CD1c-positive myeloid dendritic cell (primary cell): ENCODE data around the gene DPCD.

Source experiments
- DNase-seq: peaks from one replicate; pipeline ENCODE4 v3.0.0-alpha.2; 2016; ENCODE audit errors: extremely low spot score

The DPCD gene

DNA sequence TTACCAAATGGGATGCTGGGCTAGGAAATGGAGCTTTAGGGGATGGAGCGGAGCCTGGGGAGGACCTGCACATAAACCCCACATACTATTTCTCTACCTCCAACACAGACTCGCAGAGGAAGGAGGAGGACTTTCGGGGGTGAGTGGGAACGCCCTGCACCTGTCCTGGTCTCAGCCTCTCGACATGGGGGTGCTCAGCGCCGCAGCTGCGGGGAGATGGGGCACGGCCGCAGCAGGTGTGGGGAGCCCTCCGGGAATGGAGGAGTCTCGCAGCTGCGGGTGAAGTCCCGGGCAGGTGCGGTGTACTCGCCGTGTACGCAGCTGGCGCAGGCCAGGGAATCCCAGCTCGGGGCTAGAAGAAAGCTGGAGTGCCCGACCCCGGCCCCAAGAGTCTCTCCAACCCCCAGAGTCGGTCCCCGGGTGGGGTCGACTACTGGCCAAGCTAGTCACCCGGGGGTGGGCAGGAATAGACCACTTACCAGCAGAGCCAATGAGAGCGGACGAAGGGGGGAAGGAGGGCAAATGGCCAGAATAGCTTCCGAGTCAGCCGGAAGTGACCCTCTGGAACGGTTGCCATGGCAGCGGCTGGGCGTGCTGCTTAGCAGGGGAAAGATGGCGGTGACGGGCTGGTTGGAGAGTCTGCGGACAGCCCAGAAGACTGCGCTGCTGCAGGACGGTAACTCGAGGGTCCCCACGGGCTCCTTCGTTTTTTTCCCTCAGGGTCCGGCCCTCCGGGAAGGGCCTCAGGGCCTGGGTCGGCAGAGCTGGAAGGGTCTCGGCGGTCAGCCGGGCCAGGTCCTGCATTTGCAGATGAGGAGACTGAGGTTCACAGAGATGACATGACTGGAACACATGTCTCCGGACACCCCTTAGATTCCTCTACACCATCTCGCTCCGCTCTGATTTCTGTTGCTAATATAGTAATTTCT, at the start of gene DPCD, which contains the start of gene POLL:
Gene DPCD, plus strand, starts transcription at position 597 of the 929 bp plus-strand sequence. Its CDS starts 16 bp downstream, at position 613.
Gene POLL, minus strand, starts transcription at position 533 of the 929 bp plus-strand sequence. CDS start 897 bp downstream, outside the sequence.
- peak; percentile 96 for DNase-seq

DNA sequence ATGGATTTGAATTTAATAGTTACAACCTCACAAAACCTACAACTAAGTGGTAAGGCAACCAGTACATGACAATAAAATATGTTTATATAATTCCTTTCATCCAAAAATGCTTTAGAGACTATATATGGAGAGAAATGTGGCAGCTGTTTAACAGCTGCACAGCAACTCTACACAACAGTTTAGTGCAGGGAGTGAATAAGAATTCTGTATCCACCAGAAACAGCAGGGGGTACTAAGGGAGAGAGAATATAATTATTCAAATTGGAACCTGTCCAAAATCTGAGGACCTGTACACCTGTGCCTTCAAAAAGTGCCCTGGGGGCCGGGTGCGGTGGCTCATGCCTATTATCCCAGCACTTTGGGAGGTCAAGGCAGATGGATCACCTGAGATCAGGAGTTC, 49.7 kb upstream of the DPCD start:
- DNase-seq: no peak

DNA sequence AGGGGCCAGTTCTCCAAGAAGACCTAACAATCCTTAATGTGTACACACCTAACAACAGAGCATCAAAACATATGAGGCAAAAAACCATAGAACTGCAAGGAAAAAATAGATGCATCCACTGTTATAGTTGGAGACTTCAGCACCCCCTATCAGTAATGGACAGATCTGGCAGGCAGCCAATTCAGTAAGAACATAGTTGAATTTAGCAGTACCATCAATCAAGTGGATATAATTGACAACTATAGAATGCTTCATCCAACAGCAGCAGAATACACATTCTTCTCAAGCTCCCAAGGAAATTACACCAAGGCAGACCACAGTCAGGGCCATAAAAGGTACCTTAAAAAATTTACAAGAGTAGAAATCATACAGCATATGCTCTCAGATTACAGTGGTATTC, 42.2 kb upstream of the DPCD start:
- DNase-seq: no peak

DNA sequence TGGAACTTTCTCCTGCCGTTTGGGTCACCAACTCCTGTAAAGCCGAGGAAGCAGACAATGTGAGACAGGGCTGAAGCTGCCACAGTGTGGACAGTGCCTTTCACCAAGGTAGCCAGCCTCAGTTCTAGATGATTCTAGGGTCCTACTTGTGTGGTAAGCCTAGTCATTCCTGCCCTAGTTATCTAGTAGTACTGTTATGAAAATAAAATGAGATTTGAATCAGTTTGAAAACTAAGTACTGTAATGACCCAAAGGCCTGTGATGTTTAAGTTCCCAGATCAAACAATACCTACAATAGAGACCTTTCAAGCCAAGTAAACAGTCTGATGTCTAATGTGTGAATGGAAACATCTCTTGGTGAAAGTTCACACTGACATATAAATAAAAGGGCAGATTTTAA, 37.2 kb upstream of the DPCD start:
- no peak for DNase-seq

DNA sequence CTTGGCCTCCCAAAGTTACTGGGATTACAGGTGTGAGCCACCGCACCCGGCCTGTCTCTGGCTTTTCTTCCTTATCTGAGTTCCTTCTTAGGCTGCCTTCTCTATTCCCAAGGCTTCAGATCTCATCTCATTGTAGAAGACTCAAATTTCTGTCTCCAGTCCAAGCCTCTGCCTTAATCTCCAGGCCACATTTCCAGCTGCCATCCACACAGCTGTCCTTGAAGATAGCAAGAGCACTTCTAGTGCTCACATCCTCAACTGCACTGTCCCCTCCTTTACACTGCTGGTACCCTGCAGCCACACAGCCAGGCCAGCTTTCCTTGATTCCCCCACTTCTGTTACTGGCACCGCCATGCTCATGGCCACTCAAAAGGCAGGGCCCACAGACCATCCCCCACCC, 35.7 kb upstream of the DPCD start:
- DNase-seq: no peak

DNA sequence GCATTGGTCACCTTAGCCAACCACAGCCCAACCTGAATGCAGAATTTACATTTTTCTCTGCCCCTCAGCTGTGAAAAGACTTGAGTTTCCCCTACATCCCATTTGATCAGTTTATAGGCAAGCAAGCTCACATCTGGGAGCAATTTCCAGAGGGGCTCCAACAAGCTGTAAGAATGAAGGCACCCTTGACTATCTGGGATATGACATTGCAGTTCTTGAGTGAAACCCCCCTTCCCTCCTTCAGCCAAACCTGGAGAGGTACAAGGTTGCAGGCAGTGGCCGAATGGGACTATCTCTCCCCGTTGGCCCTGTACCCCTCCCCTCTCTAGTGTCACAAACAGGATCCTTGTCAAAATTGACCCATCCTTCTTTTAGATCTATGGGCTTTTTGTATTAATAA, 30.6 kb upstream of the DPCD start:
- no peak for DNase-seq

DNA sequence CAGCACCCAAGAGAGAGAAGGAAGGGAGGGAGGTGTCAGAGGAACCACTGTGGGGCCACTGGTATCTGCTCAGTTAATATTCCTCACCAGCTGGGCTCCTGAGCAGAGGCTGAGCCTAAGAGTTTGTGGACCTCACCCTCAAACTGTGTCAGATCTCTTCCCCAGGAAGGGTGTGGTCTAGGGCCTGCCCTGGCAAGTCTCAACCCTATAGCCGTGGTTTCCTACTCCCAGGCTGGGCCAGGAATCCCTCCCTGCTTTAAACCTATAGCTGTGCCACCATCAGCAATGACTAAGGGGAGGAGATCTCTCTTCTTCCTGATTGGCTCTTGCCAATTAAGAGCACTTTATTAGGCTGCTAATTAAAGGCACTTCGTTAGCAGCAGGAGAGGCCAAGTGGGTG, 29.9 kb upstream of the DPCD start:
- no peak for DNase-seq

DNA sequence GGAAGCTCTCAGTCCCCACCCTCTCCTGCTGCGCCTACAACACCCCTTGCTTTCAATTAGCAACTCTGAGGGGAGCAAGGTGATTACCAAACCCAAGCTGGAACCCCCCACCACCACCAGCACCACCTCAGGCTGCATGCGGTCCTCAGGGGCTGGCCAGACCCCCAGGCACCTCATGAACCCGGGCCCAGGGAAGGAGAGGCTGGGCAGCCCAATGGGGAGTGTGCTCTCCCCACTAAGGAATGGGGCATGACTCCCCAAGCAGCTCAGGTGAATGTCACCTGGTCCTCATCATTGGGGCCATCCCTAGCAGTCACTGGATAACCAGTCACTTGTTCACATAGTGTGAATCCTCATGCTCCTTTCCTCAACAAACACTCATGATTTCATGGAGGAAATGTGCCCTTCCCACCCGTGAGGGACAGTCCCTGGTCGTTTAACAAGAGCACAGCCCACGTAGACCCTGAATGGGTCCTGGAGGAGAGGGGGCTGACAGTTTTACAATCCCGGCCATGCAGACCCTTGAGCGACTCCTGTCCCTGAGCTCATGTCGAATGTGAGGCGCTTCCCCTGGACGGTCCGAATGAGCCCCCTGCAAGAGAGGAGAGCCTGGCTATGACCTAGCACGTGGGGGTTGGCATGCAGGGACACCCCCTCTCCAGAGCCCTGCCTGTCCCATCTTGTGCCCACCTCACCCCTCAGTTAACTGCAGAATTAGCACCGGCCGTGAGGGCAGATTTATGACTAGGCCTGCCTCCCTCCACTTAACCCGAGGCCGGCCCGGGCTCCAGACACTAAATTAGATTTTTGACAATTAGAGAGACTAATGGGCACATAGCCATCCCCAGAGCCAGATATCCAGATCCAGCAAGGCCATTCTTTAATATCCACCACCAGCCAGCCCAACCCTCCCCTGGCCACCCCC, 29.2 kb upstream of the DPCD start:
- no peak for DNase-seq

DNA sequence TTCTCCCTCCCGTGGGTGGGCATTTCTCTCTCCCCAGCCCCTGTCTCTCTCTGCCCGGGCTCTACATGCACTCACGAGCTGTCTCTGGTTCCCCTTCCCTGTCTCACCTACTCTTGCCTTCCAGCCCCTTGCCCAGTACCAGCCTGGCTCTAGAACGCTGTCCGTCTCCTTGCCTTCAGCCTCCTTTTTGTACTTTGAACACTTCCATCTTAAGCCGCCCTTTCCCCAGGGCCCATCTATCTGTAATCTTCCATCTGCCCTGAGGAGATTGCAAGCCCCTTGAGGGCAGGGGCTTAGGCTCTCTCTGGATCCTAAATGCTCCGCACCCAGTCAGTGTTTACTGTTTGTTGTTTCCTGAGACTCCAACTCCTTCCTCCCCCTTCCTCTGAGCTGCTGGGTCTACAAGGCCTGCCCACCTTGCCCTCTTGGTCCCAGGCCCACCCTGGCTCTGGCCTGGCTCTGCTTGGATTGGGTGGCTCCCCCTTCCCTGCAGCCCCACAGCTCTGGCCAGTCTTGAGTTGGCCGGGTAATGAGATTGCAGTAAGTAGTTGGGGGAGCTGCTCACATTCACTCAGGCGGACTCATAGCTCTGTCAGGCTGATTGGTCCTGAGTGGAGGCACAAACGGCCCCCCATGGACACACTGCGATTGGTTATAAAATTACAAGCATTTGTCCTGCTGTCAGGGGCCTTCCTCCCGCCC, 28.4 kb upstream of the DPCD start:
- no peak for DNase-seq

DNA sequence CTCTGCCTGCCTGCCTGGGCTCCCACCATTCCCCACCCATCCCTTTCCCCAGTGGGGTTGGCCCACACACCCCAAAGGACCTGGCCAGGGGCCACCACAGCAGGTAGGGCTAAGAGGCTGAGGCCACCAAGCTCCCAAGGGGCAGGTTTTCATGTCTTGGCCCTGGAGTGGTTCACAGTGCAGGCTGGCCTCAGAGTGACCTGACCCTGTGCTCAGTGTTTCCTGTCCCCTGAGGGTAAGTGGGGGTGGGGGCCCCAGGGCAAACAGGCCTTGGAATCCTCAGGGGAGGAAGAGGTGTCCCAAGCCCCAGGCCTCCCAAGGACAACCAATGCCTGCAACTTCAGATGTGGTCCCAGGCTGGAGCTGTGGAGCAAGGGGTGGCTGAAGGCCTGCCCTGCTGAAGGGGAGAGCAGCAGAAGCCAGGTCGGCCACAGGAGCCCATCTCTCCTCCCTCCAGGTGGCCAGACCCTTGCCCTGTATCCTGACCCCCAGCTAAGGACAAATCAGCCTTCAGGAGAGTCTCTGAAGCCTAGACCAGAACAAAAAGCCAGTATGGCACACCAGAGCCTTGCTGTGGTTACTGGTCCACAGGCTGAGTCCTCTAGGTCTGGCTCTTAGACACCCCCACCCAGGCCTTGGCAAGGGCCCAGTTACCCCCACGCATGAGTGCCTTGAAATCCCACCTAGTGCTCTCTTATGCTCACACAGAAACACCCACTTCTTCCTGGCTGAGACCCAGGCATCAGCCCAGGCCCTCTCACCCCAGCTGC, 27.6 kb upstream of the DPCD start:
- no peak for DNase-seq

DNA sequence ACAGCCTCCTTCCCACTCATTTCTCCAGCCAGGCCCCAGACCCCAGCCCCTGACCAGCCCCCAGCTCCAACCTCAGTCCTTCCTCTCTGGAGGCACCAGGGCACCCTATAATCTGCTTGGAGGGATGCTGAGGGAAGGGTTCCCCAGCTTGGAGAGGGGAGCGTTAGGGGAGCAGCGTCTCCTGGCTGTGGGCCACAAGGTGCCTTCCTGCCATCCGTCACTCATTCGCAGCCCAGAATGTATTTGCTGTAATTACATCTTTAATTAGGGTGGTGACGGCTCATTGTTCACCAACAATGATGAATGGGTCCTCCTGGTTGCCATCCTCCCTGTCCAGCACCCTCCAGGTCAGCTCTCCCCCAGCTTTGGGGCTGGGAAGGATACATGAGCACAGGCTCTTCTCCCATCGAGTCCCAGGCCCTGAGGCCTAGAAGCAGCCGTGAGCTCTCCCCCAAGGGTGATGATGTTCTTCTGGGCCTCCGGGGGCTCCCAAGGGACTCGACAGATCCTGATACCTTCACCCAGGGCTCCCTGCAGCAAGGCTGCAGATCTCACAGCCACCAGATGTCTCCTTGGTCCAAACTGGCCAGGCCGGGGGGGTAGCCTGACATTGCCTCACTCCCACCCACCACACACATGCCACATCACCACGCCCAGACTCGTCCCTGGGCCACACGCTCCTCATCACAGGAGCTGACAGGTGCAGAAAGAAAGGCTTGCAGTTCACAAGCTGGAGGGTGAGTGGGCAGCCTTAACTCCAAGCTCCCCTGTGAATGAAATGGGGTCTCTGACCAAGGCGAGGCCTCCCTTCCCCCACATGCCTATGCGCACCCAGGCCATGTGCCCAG, 26.8 kb upstream of the DPCD start:
- no peak for DNase-seq

DNA sequence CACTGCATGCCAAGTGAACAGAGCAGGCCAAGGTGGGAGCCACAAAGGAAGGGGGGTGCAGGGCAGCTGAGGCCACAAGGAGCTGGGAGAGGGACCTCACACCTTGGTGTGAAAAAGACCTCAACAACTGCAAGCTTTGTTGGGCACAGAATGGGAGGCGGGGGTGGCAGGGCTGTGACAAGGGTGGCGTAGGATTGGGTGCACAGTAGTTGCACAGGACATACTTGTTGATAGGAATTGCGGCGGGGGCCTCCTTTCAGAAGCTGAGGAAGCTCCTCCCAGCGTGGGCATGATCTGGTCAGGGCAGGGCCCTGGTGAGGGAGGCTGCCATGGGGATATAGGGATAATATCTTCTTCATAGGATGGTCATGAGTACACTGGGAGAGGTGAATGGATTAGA, 25.9 kb upstream of the DPCD start:
- DNase-seq: no peak

DNA sequence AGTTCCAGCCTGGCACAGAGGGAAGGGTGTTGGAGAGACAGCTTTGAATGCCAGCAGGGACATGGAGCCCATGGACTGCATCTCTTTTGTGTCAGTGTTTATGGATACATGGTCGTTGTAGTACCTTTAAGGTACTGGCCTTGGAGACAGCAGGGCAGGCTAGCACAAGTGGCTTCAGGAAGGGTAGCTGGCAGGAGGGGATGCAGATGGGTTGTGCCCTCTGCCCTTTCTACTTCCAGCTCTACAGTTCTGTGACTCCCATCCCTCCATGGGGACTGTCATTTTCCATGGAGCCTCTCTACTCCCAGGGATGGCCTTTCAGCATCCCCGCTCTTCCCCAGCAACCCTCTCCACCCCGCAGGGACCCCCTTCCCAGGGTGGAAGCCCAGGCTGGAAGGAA, 25.1 kb upstream of the DPCD start:
- DNase-seq: no peak

DNA sequence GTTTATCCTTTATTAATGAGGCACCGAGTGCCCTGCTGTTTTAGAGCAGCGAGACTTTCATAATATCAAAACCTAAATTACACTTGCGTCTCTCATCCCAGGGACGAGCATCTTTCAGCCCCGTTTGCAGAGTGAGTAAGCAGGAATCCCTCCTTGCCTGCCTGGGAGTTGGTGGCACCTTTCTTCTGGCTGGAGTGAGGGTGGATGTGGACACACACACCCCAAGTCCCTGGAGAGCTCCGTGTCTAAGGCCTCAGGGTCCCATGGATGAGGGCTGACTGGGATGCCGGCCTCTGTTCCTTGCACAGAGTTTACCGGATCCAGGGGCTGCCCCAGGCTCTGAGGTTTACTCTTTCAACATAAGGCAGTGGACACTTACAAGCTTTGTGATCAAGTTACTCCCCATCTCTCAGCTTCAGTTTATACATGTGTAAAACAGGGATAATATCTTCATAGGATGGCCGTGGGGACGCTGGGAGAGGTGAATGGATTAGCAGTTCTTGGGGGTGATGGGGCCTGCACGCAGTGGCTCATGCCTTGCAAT, 24.6 kb upstream of the DPCD start:
- no peak for DNase-seq

DNA sequence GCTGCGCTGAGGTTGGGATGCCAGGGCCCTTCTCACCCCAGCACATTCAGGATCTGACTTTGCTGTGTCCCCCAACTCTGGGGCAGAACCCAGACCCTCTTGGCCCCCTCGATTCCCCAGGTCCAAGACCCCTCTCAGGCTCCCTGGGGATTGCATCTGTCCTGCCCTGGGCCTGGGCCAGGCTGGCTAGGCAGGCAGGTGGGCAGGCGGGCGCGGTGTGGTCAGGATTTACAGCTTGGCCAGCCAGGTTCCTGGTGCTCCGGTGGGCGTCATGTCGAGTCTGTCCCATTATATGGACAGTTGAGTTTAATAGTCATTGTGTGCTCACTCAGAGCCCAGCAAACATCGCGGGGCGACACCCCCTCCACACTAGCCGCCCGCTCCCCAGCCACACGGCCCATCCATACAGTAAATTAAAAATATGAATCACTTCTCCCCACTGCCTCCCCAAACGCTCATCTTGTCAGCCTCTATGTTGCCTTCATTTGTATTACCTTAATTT, 23.6 kb upstream of the DPCD start:
- DNase-seq: no peak

DNA sequence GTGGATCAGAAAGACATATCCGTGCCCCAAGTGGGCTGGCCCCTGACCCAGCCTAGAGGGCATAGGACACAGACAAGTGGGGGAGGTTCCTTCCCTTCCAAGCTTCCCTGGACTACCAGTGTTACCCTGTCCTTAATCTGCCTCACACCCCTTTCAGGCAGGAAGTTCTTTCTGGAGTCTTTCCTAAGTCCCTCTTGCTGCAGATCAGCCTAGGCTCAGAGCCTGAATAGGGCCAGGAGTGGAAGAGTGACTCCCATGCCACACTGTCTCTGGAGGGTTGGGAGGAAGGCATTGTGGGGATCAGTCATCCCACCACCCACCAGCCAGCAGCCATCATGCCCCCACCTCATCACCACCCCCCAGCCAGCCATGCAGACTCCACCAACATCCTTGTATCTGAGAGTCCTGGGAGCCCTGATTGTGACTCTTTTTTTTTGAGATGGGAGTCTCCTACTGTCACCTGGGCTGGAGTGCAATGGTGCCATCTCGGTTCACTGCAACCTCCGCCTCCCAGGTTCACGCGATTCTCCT, 22.7 kb upstream of the DPCD start:
- no peak for DNase-seq

DNA sequence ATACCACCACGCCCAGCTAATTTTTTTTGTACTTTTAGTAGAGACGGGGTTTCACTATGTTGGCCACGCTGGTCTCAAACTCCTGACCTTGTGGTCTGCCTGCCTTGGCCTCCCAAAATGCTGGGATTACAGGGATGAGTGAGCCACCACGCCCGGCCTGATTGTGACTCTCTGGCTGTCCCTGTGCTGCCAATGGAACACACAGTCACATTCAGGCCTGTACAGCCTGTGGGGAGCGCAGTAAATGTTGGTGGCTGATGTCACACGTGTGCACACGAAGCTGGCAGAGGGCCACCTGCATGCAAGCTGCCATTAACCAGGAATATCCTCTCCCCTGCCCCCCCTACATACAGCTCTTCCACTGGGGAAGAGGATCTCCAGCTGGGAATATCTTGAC, 22.2 kb upstream of the DPCD start:
- DNase-seq: no peak

DNA sequence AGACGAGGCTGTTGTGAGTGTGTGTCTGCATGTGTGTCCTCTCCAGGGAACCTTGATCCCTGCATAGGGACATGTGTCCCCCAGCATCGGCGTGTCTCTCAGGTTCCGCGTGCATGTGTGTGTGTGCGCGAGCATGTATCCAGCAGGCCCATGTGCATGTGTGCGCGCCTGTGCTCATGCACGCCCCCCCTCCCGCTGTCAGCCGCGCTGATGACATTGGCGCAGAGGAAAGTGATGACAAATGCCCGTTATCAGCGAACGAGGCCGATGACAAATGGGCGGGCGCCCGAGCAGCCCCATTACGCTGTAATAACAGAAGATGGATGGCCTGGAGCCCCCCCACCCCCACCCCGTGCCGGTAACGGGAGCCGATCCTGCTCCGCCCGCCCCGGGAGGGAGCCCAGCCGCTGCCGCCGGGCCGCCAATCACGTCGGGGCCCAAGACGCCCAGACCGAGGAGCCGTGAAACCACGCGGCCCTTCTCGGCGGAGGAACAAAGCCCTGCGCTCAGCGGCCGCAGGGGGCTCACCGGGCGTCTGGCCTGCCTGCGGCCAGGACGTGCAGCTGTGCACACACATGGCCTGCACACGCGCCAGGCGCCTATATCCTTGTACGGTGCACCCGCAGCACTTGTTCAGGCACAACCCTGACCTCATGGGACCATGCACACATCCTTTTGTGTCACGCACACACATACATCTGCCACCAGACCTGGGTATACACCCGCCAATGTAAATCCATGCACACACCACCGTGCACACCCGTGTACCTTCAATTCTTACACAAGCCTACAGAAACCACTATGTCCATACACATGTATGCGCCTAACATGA, 21.6 kb upstream of the DPCD start:
- peak; percentile 10 for DNase-seq
